HG03378 (cell line): ENCODE data around the gene FGF14.

Experiments
- ATAC-seq: cut with Tn5 transposase; IDR thresholded peaks from one replicate; pipeline ENCODE4 v1.9.1; 2021; ENCODE audit warnings: mild to moderate bottlenecking, moderate library complexity; ENCODE audit not compliant: unreplicated experiment

The FGF14 gene

GRCh38 chr13:101751488-101751887 lies 650.4 kb downstream of the FGF14 start:
- ATAC-seq: peak; percentile 80

- ATAC-seq: no peak
These were observed 652.3 kb downstream of the FGF14 start for GRCh38 chr13:101749584-101749983.

- peak; percentile 72 for ATAC-seq
These were observed 654.8 kb downstream of the FGF14 start for GRCh38 chr13:101747039-101747438.

GRCh38 chr13:101746513-101746912 lies 655.3 kb downstream of the FGF14 start:
- no peak for ATAC-seq

GRCh38 chr13:101739382-101740178 lies 662.3 kb downstream of the FGF14 start:
- peak; percentile 93 for ATAC-seq

- no peak for ATAC-seq
These were observed 663.5 kb downstream of the FGF14 start for GRCh38 chr13:101738336-101738735.

GRCh38 chr13:101736566-101736965 lies 665.3 kb downstream of the FGF14 start:
- ATAC-seq: no peak

GRCh38 chr13:101730420-101731000 lies 671.3 kb downstream of the FGF14 start:
- ATAC-seq: no peak

GRCh38 chr13:101728615-101729014 lies 673.2 kb downstream of the FGF14 start:
- ATAC-seq: no peak

- no peak for ATAC-seq
These were observed 673.8 kb downstream of the FGF14 start for GRCh38 chr13:101728021-101728420.

GRCh38 chr13:101727118-101727517 lies 674.7 kb downstream of the FGF14 start:
- ATAC-seq: peak; percentile 76

GRCh38 chr13:101726681-101727080 lies 675.2 kb downstream of the FGF14 start:
- no peak for ATAC-seq

GRCh38 chr13:101718496-101718895 lies 683.4 kb downstream of the FGF14 start:
- no peak for ATAC-seq

- ATAC-seq: no peak
These were observed 684.5 kb downstream of the FGF14 start for GRCh38 chr13:101717353-101717752.

- ATAC-seq: no peak
These were observed 687.7 kb downstream of the FGF14 start for GRCh38 chr13:101714195-101714594.

- ATAC-seq: no peak
These were observed 689.9 kb downstream of the FGF14 start for GRCh38 chr13:101712026-101712348.

- ATAC-seq: no peak
These were observed 690.4 kb downstream of the FGF14 start for GRCh38 chr13:101711307-101712025.

GRCh38 chr13:101709952-101710351 lies 691.9 kb downstream of the FGF14 start:
- ATAC-seq: no peak

- ATAC-seq: no peak
These were observed 693.7 kb downstream of the FGF14 start for GRCh38 chr13:101708115-101708514.

- ATAC-seq: no peak
These were observed 694.2 kb downstream of the FGF14 start for GRCh38 chr13:101707659-101708058.

GRCh38 chr13:101706651-101707050 lies 695.2 kb downstream of the FGF14 start:
- peak; percentile 72 for ATAC-seq

- ATAC-seq: no peak
These were observed 698.0 kb downstream of the FGF14 start for GRCh38 chr13:101703838-101704237.
